ENCODE results near the gene ZNF888.

DNA sequence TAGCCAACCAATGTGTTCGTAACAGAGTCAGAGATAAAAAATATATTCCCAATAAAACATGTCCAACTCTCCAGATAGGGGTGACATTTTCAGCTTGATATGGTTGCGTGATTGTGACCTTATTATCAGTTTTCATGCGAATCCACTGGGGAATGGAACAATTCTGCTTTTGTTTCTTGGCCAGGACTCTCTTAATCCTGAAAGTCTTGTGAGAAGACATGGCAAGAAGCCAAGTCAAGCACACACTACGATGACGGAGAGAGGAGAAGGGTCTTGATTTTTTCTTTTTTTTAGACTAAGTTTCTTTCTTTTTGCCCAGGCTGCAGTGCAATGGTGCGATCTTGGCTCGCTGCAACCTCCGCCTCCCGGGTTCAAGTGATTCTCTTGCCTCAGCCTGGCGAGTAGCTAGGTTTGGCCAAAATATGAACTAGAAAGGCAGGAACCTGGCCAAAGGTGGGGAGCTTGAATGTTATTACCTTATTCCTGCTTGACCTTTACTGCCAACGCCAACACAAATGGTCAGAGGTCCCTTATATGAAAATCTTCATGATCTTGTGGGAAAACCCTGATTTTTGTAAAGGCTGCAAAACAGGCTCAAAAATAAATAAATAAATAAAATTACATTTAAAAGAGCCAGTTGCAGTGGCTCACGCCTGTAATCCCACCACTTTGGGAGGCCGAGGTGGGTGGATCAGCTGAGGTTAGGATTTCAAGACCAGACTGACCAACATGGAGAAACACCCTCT is 25.0 kb upstream of the ZNF888 start:
- TF ChIP-seq, protein P1, sequence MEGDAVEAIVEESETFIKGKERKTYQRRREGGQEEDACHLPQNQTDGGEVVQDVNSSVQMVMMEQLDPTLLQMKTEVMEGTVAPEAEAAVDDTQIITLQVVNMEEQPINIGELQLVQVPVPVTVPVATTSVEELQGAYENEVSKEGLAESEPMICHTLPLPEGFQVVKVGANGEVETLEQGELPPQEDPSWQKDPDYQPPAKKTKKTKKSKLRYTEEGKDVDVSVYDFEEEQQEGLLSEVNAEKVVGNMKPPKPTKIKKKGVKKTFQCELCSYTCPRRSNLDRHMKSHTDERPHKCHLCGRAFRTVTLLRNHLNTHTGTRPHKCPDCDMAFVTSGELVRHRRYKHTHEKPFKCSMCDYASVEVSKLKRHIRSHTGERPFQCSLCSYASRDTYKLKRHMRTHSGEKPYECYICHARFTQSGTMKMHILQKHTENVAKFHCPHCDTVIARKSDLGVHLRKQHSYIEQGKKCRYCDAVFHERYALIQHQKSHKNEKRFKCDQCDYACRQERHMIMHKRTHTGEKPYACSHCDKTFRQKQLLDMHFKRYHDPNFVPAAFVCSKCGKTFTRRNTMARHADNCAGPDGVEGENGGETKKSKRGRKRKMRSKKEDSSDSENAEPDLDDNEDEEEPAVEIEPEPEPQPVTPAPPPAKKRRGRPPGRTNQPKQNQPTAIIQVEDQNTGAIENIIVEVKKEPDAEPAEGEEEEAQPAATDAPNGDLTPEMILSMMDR (IDR thresholded peaks at IDR 0.05): no peak
- TF ChIP-seq EP300 (IDR thresholded peaks at IDR 0.05; ENCODE audit: low read depth) (no peak), POLR2AphosphoS5 (IDR thresholded peaks at IDR 0.05) (no peak)

All from transverse colon (tissue), 4 donors.